HG03135 (cell line): ENCODE measurements around the gene SLCO4A1.
"Not testable (repeated sequence)": the region's sequence is repeated elsewhere in the genome, so short reads cannot be mapped to it uniquely, and the experiment has no call there.

ENCODE experiments used
- ATAC-seq: cut with Tn5 transposase; IDR thresholded peaks from one replicate; pipeline ENCODE4 v1.9.1; 2021; ENCODE audit warnings: mild to moderate bottlenecking, moderate library complexity; ENCODE audit not compliant: unreplicated experiment

Gene SLCO4A1

GRCh38 chr20:62622178-62622876 lies 20.0 kb upstream of the SLCO4A1 start:
- ATAC-seq = no peak

GRCh38 chr20:62622877-62623487 lies 19.3 kb upstream of the SLCO4A1 start:
- ATAC-seq = no peak

GRCh38 chr20:62623488-62624324 lies 18.6 kb upstream of the SLCO4A1 start:
- ATAC-seq = peak; percentile 74

- ATAC-seq = peak; percentile 39
These were observed 18.0 kb upstream of the SLCO4A1 start for GRCh38 chr20:62624325-62624690.

GRCh38 chr20:62624719-62625453 lies 17.4 kb upstream of the SLCO4A1 start:
- ATAC-seq = no peak

GRCh38 chr20:62625516-62625915 lies 16.8 kb upstream of the SLCO4A1 start:
- no peak for ATAC-seq

- ATAC-seq = no peak
These were observed 16.3 kb upstream of the SLCO4A1 start for GRCh38 chr20:62625921-62626547.

- not testable (repeated sequence) for ATAC-seq
These were observed 14.9 kb upstream of the SLCO4A1 start for GRCh38 chr20:62627425-62627824.

- ATAC-seq = no peak
These were observed 14.2 kb upstream of the SLCO4A1 start for GRCh38 chr20:62627901-62628612.

- ATAC-seq = no peak
These were observed 13.6 kb upstream of the SLCO4A1 start for GRCh38 chr20:62628691-62629090.

GRCh38 chr20:62629864-62630470 lies 12.3 kb upstream of the SLCO4A1 start:
- ATAC-seq = no peak

- no peak for ATAC-seq
These were observed 10.7 kb upstream of the SLCO4A1 start for GRCh38 chr20:62631336-62632308.

- no peak for ATAC-seq
These were observed 9.7 kb upstream of the SLCO4A1 start for GRCh38 chr20:62632575-62633090.

- no peak for ATAC-seq
These were observed 8.5 kb upstream of the SLCO4A1 start for GRCh38 chr20:62633598-62634329.

- no peak for ATAC-seq
These were observed 7.9 kb upstream of the SLCO4A1 start for GRCh38 chr20:62634330-62634967.

- ATAC-seq = no peak
These were observed 7.1 kb upstream of the SLCO4A1 start for GRCh38 chr20:62635232-62635631.

- no peak for ATAC-seq
These were observed 6.5 kb upstream of the SLCO4A1 start for GRCh38 chr20:62635852-62636251.
